GM19372 (cell line): ENCODE data around the gene FBXO48.
A peak's percentile ranks its signal among the peaks of the same experiment; 100 is the strongest.

Experiments used
- ATAC-seq: cut with Tn5 transposase; IDR thresholded peaks from one replicate; pipeline ENCODE4 v1.9.1; 2021; ENCODE audit warnings: mild to moderate bottlenecking, low read depth, moderate library complexity; ENCODE audit not compliant: unreplicated experiment

Gene FBXO48

GRCh38 chr2:68438455-68439303 is 28.4 kb downstream of the FBXO48 start:
- no peak for ATAC-seq

DNA sequence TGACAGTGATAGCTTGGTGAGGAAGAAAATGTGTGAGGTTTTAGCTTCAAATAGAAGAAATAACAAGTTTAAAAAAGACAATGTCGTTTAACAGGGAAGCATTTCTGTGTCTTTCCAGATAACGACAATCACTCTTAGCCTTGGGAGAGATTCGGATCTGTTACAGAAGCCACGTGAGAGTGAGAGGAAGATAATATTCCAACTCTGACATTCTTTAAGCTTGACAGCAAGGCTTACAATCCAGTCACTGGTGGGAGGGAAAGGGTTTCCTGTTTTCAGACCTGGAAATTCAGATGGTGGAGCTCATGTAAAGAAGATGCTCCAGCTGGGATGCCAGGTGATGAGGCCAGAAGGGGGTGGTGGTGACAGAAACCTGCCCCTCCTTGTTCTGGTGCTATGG is 30.8 kb downstream of the FBXO48 start:
- no peak for ATAC-seq

DNA sequence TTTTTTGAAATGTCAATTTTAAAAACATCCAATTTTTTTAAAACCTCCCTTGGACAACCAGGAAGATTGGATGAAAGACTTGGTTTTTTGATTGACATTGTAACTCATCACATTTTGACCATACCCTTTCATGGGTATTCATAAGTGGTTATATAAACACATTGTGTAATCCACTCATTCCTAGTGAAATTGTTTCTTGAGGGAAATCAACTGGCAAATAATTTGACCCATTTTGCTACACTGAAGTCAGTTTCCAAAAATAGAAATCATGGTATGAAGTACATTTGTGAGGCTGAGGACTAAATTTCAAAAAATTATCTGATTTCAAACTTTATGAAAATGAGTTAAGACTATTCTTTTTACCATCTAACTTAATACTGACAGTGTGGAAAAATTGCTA is 31.5 kb downstream of the FBXO48 start:
- no peak for ATAC-seq

- no peak for ATAC-seq
Observed at GRCh38 chr2:68434981-68435380, 32.1 kb downstream of the FBXO48 start.

GRCh38 chr2:68432696-68433658 is 34.1 kb downstream of the FBXO48 start:
- no peak for ATAC-seq

DNA sequence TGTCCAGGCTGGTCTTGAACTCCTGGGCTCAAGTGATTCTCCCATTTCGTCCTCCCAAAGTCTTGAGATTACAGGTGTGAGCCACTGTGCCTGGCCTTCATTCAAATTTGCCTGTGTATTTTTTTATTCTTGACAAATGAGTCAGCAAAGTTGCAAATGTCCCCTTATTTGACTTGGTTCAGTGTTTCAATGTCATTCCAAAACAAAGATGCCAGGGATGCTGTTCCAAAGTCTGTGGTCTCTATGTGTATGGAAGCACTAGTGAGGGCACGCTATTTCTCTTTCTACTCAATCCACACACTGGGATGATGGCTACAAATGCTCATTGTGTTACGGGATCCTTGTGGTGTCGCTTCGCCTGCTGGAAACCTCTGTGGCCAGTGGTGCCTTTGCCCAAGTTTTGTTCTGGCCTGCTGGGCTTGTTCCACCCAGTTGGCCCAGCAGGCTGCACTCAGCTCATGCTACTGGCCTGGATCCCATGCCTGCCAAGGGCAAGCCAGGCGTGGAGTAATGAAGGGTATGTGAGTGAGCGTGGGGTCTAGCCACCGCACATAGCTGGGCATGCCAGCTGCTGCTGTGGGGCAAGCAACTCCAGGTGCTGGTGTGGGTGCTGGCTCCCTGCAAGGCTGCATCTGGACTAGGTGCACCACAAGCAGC is 35.6 kb downstream of the FBXO48 start:
- ATAC-seq: no peak

GRCh38 chr2:68429311-68429826 is 37.7 kb downstream of the FBXO48 start:
- ATAC-seq: no peak

DNA sequence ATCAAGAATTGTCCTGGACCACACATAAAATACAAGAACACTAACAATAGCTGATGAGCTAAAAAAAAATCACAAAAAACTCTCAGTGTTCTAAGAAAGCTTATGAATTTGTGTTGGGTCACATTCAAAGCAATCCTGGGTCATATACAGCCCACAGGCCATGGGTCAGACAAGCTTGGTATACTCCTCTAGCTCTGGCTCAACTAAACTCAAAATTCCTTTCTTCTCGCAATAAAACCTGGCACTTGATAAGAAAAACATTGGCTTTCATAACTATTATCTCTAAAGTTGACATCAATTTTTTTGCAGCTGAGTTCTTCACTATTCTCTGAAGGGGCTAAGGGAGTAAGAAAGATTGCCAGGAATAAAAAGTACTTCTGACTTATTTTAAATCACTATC is 38.3 kb downstream of the FBXO48 start:
- no peak for ATAC-seq

GRCh38 chr2:68428126-68428525 is 39.0 kb downstream of the FBXO48 start:
- ATAC-seq: no peak

- ATAC-seq: no peak
Observed at GRCh38 chr2:68426848-68427579, 40.1 kb downstream of the FBXO48 start.

- no peak for ATAC-seq
Observed at GRCh38 chr2:68426446-68426845, 40.6 kb downstream of the FBXO48 start.

DNA sequence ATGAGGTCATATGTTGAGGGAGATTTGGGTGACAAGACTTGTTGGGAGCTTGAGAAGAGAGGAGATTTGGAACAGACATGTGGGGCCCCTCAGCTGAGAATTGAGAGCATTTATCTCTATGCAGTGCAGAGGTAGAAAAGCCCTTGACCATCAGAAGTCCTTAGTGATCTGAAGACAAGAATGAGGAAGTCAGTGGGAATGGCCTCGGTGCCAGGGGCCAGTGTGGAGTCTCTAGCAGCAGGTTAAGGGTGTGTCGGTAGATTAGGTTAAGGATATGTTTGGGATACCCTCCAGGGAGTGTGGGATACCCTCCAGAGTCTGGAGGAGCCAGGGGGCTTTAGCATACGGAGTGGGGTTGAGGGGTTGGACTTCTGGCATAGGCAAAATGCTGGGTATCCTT is 41.6 kb downstream of the FBXO48 start:
- no peak for ATAC-seq

DNA sequence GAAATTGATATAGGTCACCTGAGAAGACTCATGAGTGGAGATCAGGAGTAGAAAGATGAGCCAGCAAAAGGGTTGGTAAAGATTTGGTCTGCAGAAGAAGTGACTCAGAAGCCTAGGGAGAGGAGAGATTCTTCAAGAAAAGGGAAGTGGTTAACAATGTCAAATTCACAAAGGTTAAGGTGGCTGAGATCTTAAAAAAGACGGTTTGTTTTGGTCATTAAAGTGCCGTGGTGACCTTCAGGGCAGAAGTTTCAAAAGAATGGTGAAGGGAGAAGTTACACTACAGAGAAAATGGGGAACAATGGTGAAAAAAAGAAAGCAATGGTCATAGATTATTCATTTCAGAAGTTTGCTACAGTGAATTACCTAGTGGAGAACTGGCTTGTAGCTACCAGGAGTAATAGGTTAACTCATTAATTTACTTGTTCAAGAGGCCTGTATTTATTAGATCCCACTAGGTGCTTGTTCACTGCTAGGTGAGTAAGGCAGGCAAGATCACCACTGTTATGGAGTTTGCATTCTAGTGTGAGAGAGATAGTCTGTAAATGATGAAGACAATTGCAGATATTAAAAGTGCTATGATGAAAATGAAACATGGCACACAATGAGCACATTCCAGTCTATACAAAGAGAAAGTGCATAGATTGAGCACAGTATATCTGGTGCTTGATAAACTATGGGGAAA is 43.0 kb downstream of the FBXO48 start:
- ATAC-seq: peak; percentile 82

- no peak for ATAC-seq
Observed at GRCh38 chr2:68420254-68420910, 46.7 kb downstream of the FBXO48 start.

- no peak for ATAC-seq
Observed at GRCh38 chr2:68418855-68419254, 48.2 kb downstream of the FBXO48 start.

GRCh38 chr2:68418419-68418818 is 48.7 kb downstream of the FBXO48 start:
- no peak for ATAC-seq

DNA sequence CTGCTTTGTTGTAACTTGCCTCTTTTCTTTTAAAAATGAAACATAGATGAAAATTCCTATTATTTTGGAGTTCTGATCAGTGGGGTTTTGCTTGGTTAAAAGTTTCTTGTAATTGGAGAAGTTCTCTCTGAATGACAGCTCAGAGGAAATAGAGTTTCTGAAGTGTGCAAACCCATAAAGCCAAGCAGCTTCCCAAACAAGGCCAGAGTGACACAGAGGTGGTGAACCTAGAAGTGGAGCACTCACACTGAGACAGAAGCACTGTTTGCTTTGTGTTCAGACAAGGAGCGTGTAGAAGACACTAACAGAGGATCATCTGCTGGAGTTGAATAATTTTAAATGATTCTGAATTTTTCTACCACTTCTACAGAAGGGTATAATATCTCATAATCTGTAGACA is 49.2 kb downstream of the FBXO48 start:
- no peak for ATAC-seq

GRCh38 chr2:68416081-68416675 is 50.9 kb downstream of the FBXO48 start:
- ATAC-seq: no peak

DNA sequence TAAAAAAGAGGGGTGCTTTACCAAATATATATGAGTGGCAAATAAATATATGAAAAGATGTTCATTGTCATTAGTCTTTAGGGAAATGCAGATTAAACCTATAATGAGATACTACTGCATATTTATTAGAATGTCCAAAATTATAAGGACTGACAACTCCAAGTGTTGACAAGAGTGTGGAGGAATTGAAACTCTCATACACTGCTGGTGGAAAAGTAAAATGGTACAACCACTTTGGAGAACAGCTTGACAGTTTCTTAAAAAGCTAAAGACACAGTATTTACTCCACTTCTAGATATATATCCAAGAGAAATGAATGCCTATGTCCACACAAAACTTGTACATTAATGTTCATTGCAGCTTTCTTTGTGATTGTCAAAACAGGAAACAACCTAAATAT is 51.6 kb downstream of the FBXO48 start:
- no peak for ATAC-seq
